RWPE1 (cell line): Measurements from ENCODE around the gene PCDH10.

Experiments
- CTCF ChIA-PET: fragments of 350-600 bp; sonication (Branson Sonifier 250); formaldehyde crosslinking; extraction: SDS; loops from one replicate; lab custom pipeline; 2021; lab: Yijun Ruan, JAX
- POLR2A ChIA-PET: fragments of 400-600 bp; formaldehyde crosslinking; extraction: SDS; loops from one replicate; lab custom pipeline; 2020; ENCODE audit warnings: antibody characterized with exemption; ENCODE audit not compliant: low non-redundant PET; lab: Yijun Ruan, JAX
- DNase-seq: peaks from one replicate; pipeline ENCODE4 v3.0.0; 2012; ENCODE audit warnings: low spot score
- H3K27ac ChIP-seq: fragments of 450-650 bp; 2 replicates; pipeline ENCODE4 v1.5.1; 2017
- CTCF ChIP-seq: fragments of 450-650 bp; conservative IDR thresholded peaks from 2 replicates; pipeline ENCODE4 v1.5.1; 2017; ENCODE audit warnings: low read depth, mild to moderate bottlenecking

PCDH10 gene

GRCh38 chr4:133147921-133148689 is 989 bp upstream of the PCDH10 start:
- no peak for DNase-seq
- CTCF ChIA-PET: no interaction called here
- POLR2A ChIA-PET: no interaction called here
- TF ChIP-seq CTCF: peak; percentile 25; the same call in 1 of the 2 replicates
- H3K27ac ChIP-seq: no peak overlapping the region

GRCh38 chr4:133149364-133149695 is 236 bp downstream of the PCDH10 start:
- DNase-seq: no peak
- TF ChIP-seq CTCF: no peak
- H3K27ac ChIP-seq: no peak overlapping the region
- CTCF ChIA-PET: no interaction called here
- POLR2A ChIA-PET: no interaction called here

GRCh38 chr4:133149932-133150471 is 908 bp downstream of the PCDH10 start:
- H3K27ac ChIP-seq: no peak overlapping the region
- ChIA-PET POLR2A (no interaction called here), CTCF (no interaction called here)
- no peak for TF ChIP-seq CTCF
- DNase-seq: no peak

DNA sequence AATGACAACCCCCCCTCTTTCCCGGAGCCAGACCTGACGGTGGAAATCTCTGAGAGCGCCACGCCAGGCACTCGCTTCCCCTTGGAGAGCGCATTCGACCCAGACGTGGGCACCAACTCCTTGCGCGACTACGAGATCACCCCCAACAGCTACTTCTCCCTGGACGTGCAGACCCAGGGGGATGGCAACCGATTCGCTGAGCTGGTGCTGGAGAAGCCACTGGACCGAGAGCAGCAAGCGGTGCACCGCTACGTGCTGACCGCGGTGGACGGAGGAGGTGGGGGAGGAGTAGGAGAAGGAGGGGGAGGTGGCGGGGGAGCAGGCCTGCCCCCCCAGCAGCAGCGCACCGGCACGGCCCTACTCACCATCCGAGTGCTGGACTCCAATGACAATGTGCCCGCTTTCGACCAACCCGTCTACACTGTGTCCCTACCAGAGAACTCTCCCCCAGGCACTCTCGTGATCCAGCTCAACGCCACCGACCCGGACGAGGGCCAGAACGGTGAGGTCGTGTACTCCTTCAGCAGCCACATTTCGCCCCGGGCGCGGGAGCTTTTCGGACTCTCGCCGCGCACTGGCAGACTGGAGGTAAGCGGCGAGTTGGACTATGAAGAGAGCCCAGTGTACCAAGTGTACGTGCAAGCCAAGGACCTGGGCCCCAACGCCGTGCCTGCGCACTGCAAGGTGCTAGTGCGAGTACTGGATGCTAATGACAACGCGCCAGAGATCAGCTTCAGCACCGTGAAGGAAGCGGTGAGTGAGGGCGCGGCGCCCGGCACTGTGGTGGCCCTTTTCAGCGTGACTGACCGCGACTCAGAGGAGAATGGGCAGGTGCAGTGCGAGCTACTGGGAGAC is 1.6 kb downstream of the PCDH10 start:
- POLR2A ChIA-PET: no interaction called here
- H3K27ac ChIP-seq: no peak overlapping the region
- DNase-seq: no peak
- CTCF ChIA-PET: interaction anchor here (0.6 kb wide), 2 partner anchors 27 to 1978 kb away, joined by 4 to 5 read pairs; no protein-coding TSS in a partner anchor
- no peak for TF ChIP-seq CTCF

- H3K27ac ChIP-seq: no peak overlapping the region
- ChIA-PET CTCF (interaction anchor here (0.6 kb wide), 2 partner anchors 27 to 1978 kb away, joined by 4 to 5 read pairs; no protein-coding TSS in a partner anchor), POLR2A (no interaction called here)
- TF ChIP-seq CTCF: no peak
- DNase-seq: no peak
Observed at GRCh38 chr4:133151341-133151690, 2.2 kb downstream of the PCDH10 start.

DNA sequence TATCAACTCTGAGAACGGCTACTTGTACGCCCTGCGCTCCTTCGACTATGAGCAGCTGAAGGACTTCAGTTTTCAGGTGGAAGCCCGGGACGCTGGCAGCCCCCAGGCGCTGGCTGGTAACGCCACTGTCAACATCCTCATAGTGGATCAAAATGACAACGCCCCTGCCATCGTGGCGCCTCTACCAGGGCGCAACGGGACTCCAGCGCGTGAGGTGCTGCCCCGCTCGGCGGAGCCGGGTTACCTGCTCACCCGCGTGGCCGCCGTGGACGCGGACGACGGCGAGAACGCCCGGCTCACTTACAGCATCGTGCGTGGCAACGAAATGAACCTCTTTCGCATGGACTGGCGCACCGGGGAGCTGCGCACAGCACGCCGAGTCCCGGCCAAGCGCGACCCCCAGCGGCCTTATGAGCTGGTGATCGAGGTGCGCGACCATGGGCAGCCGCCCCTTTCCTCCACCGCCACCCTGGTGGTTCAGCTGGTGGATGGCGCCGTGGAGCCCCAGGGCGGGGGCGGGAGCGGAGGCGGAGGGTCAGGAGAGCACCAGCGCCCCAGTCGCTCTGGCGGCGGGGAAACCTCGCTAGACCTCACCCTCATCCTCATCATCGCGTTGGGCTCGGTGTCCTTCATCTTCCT is 2.7 kb downstream of the PCDH10 start:
- DNase-seq: no peak
- H3K27ac ChIP-seq: no peak overlapping the region
- peak; percentile 17; the same call in 1 of the 2 replicates for TF ChIP-seq CTCF
- ChIA-PET CTCF (no interaction called here), POLR2A (no interaction called here)
